Neural progenitor cell (in vitro differentiated cells): ENCODE data around the gene PARD3B. TPM values are rescaled to one million over a fixed set of nuclear protein-coding genes. Genes with fewer than 3 reads are reported as not detected.

ENCODE experiments used
- DNase-seq: peaks from one replicate; pipeline ENCODE4 v3.0.0-alpha.2; 2016; ENCODE audit warnings: low spot score
- H2AFZ ChIP-seq: fragments of 200-600 bp; sonication (generic); replicated peaks from 2 replicates; pipeline ENCODE4 v1.6.1; 2016; ENCODE audit warnings: antibody characterized with exemption
- H3F3A ChIP-seq: fragments of 200-600 bp; sonication (generic); 2 replicates; pipeline ENCODE4 v1.6.1; 2016; ENCODE audit warnings: antibody characterized with exemption, low read depth
- H3K27ac ChIP-seq: fragments of 200-600 bp; sonication (generic); 2 replicates; pipeline ENCODE4 v1.5.1; 2016; ENCODE audit warnings: mild to moderate bottlenecking
- H3K27me3 ChIP-seq: fragments of 200-600 bp; sonication (generic); 2 replicates; pipeline ENCODE4 v1.6.1; 2016; ENCODE audit warnings: mild to moderate bottlenecking, moderate library complexity
- H3K36me3 ChIP-seq: fragments of 200-600 bp; sonication (generic); 2 replicates; pipeline ENCODE4 v1.5.1; 2016
- H3K4me1 ChIP-seq: fragments of 200-600 bp; sonication (generic); 2 replicates; pipeline ENCODE4 v1.6.1; 2016; ENCODE audit warnings: mixed run types
- H3K4me2 ChIP-seq: fragments of 200-600 bp; sonication (generic); 2 replicates; pipeline ENCODE4 v1.6.1; 2016
- H3K4me3 ChIP-seq: fragments of 200-600 bp; sonication (generic); 2 replicates; pipeline ENCODE4 v1.5.1; 2016
- H3K79me2 ChIP-seq: fragments of 200-600 bp; sonication (generic); 2 replicates; pipeline ENCODE4 v1.6.1; 2016; ENCODE audit warnings: low read depth
- H3K9ac ChIP-seq: fragments of 200-600 bp; sonication (generic); 2 replicates; pipeline ENCODE4 v1.6.1; 2016
- H3K9me3 ChIP-seq: fragments of 200-600 bp; sonication (generic); 2 replicates; pipeline ENCODE4 v1.5.1; 2016; ENCODE audit warnings: low read depth
- H4K20me1 ChIP-seq: fragments of 200-600 bp; sonication (generic); 2 replicates; pipeline ENCODE4 v1.6.1; 2016; ENCODE audit warnings: low read depth
- H3K27ac Mint-ChIP-seq: 3 replicates; pipeline ENCODE4 v1.8.0; 2021; ENCODE audit warnings: mixed read lengths
- H3K27me3 Mint-ChIP-seq: 2 replicates; pipeline ENCODE4 v1.8.0; 2022; ENCODE audit warnings: low read depth, mild to moderate bottlenecking, inconsistent platforms, moderate library complexity, mixed read lengths; ENCODE audit not compliant: insufficient read depth
- H3K36me3 Mint-ChIP-seq: 3 replicates; pipeline ENCODE4 v1.8.0; 2021; ENCODE audit warnings: mixed read lengths
- H3K4me1 Mint-ChIP-seq: 3 replicates; pipeline ENCODE4 v1.8.0; 2021; ENCODE audit warnings: mixed read lengths
- H3K4me3 Mint-ChIP-seq: 3 replicates; pipeline ENCODE4 v1.8.0; 2021; ENCODE audit warnings: mild to moderate bottlenecking, moderate library complexity, mixed read lengths
- H3K9me3 Mint-ChIP-seq: 3 replicates; pipeline ENCODE4 v1.8.0; 2020; ENCODE audit warnings: mixed read lengths
- EZH2 ChIP-seq: fragments of 200-600 bp; sonication (generic); IDR thresholded peaks from 2 replicates; pipeline ENCODE4 v1.6.1; 2017; ENCODE audit warnings: antibody characterized with exemption, mild to moderate bottlenecking, moderate library complexity
- EZH2phosphoT487 ChIP-seq: fragments of 200-600 bp; sonication (generic); IDR thresholded peaks from 2 replicates; pipeline ENCODE4 v1.6.1; 2017; ENCODE audit warnings: antibody characterized with exemption
- total RNA-seq: library from RNA; depleted of rRNA; stranded (reverse); fragments of >200 nt; gene quantifications from 2 replicates; pipeline ENCODE4 v1.2.3, GENCODE V29; 2015; ENCODE audit warnings: low replicate concordance
- TF ChIP-seq, protein P1 (sequence below): fragments of 200-600 bp; sonication (generic); IDR thresholded peaks from 2 replicates; pipeline ENCODE4 v1.5.1; 2017; ENCODE audit warnings: antibody characterized with exemption, mild to moderate bottlenecking

PARD3B gene
- total RNA-seq, 1 donor from 2014 or later: 8.4 TPM

DNA sequence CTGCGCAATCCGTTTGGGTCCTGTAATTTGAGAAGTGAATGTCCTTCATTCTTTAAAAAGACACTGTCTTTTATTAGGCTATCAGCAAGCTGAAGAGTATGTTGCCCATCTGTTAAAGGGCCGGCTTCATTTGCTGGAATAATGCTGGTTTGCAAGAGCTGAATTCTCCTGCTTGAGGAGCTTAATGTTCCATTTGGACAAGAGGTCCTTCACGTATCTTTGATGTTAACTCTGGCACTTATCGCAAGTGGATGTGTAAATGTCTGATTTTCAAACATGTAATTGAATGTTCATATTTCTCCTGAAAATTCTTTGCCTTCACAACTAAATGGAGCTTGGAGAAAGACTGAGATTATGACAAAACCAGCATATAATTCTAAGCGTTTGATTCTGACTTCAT, 856.2 kb downstream of the PARD3B start:
- no peaks in the 10 kb centered on the region for H3K79me2 ChIP-seq
- H3K27ac Mint-ChIP-seq: no peak overlapping the region
- H3K36me3 ChIP-seq: no peaks in the 10 kb centered on the region
- no peaks in the 10 kb centered on the region for H4K20me1 ChIP-seq
- H3K36me3 Mint-ChIP-seq: no peaks in the 10 kb centered on the region
- peaks cover 13% of the 10 kb centered on the region for H3K4me1 Mint-ChIP-seq
- H3K4me3 ChIP-seq: no peak overlapping the region
- H3K27me3 Mint-ChIP-seq: no peaks in the 10 kb centered on the region
- H3F3A ChIP-seq: no peaks in the 10 kb centered on the region
- H3K9me3 ChIP-seq: no peaks in the 10 kb centered on the region
- DNase-seq: no peak
- H3K27me3 ChIP-seq: no peaks in the 10 kb centered on the region
- no peak overlapping the region for H3K4me2 ChIP-seq
- no peak overlapping the region for H3K9ac ChIP-seq
- no peak overlapping the region for H3K27ac ChIP-seq
- H3K9me3 Mint-ChIP-seq: no peaks in the 10 kb centered on the region
- peaks cover 18% of the 10 kb centered on the region for H3K4me1 ChIP-seq
- H2AFZ ChIP-seq: no peak overlapping the region
- TF ChIP-seq EZH2phosphoT487 (no peak), EZH2 (no peak)
- TF ChIP-seq, protein P1, sequence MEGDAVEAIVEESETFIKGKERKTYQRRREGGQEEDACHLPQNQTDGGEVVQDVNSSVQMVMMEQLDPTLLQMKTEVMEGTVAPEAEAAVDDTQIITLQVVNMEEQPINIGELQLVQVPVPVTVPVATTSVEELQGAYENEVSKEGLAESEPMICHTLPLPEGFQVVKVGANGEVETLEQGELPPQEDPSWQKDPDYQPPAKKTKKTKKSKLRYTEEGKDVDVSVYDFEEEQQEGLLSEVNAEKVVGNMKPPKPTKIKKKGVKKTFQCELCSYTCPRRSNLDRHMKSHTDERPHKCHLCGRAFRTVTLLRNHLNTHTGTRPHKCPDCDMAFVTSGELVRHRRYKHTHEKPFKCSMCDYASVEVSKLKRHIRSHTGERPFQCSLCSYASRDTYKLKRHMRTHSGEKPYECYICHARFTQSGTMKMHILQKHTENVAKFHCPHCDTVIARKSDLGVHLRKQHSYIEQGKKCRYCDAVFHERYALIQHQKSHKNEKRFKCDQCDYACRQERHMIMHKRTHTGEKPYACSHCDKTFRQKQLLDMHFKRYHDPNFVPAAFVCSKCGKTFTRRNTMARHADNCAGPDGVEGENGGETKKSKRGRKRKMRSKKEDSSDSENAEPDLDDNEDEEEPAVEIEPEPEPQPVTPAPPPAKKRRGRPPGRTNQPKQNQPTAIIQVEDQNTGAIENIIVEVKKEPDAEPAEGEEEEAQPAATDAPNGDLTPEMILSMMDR: no peak
- H3K4me3 Mint-ChIP-seq: no peak overlapping the region

DNA sequence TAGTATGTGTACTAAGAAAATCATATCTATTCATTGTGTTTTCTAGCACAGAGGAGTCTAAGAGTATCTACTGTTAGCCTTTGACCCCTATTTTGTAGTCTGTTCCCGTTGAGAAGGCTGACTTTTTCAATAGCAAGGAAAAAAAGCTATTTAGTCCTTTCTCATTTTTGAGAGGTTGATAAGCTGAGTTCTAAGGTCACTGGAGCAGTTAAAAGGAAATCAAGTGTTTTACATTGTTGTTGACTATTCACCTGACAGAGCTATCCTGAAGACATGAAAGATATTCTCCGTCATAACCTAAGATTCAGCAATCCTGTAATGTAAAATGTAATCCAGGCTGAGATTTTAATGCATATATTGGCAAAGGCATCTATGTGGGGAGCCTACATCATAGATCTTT, 856.7 kb downstream of the PARD3B start:
- DNase-seq: no peak
- H3K9me3 ChIP-seq: no peaks in the 10 kb centered on the region
- H3K27me3 ChIP-seq: no peaks in the 10 kb centered on the region
- no peak overlapping the region for H3K4me2 ChIP-seq
- no peak overlapping the region for H3K27ac Mint-ChIP-seq
- H3K4me3 ChIP-seq: no peak overlapping the region
- H3K4me1 ChIP-seq: peaks cover 13% of the 10 kb centered on the region
- no peaks in the 10 kb centered on the region for H3F3A ChIP-seq
- no peak overlapping the region for H2AFZ ChIP-seq
- no peaks in the 10 kb centered on the region for H3K36me3 Mint-ChIP-seq
- H3K9ac ChIP-seq: no peak overlapping the region
- H4K20me1 ChIP-seq: no peaks in the 10 kb centered on the region
- no peaks in the 10 kb centered on the region for H3K9me3 Mint-ChIP-seq
- TF ChIP-seq EZH2phosphoT487 (no peak), EZH2 (no peak)
- TF ChIP-seq, protein P1: no peak
- H3K79me2 ChIP-seq: no peaks in the 10 kb centered on the region
- no peak overlapping the region for H3K4me3 Mint-ChIP-seq
- H3K27me3 Mint-ChIP-seq: peaks cover 2% of the 10 kb centered on the region
- no peak overlapping the region for H3K27ac ChIP-seq
- no peaks in the 10 kb centered on the region for H3K36me3 ChIP-seq
- peaks cover 11% of the 10 kb centered on the region for H3K4me1 Mint-ChIP-seq

DNA sequence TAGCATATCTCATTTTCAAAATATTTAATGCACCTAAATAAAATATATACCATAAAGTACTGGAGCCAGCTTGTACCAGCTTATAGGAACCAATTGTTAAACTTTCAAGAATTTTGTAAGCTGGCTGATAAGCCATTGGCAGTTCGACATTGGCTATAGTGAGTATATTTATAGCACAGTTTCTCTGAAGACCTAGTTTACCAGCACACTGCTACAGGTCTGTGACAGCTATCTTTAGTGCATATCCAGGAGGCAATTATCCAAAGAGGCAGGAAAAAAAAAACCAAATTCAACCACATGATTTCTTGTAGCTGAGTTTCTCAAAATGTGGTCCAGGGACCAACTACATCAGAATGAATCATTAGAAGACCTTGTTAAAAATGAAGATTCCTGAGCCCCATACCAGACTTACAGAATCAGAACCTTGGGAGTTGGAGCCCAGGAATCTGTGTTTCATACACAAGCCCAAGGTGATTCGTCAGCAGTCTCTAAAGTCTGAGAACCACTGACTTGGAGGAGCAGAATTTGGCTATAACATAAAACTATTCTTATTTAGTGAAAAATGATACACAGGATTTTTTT, 858.1 kb downstream of the PARD3B start:
- no peak overlapping the region for H3K4me2 ChIP-seq
- no peak overlapping the region for H2AFZ ChIP-seq
- H3K27ac ChIP-seq: no peak overlapping the region
- DNase-seq: no peak
- H3K4me1 Mint-ChIP-seq: peaks cover 11% of the 10 kb centered on the region
- no peaks in the 10 kb centered on the region for H3K36me3 Mint-ChIP-seq
- no peak for TF ChIP-seq EZH2phosphoT487
- TF ChIP-seq EZH2: no peak
- TF ChIP-seq, protein P1: no peak
- no peak overlapping the region for H3K4me3 Mint-ChIP-seq
- peaks cover 2% of the 10 kb centered on the region for H3K27me3 Mint-ChIP-seq
- no peaks in the 10 kb centered on the region for H3K79me2 ChIP-seq
- no peaks in the 10 kb centered on the region for H3F3A ChIP-seq
- no peaks in the 10 kb centered on the region for H3K36me3 ChIP-seq
- H3K4me1 ChIP-seq: peaks cover 13% of the 10 kb centered on the region
- H3K9ac ChIP-seq: no peak overlapping the region
- H3K9me3 ChIP-seq: no peaks in the 10 kb centered on the region
- H3K27ac Mint-ChIP-seq: no peak overlapping the region
- H4K20me1 ChIP-seq: no peaks in the 10 kb centered on the region
- no peak overlapping the region for H3K4me3 ChIP-seq
- H3K27me3 ChIP-seq: no peaks in the 10 kb centered on the region
- H3K9me3 Mint-ChIP-seq: no peaks in the 10 kb centered on the region
